H9 (cell line): Measurements from ENCODE around the gene ECEL1. TPM values are rescaled to one million over a fixed set of nuclear protein-coding genes. Genes with fewer than 3 reads are reported as not detected.
"Not testable (repeated sequence)": the region's sequence is repeated elsewhere in the genome, so short reads cannot be mapped to it uniquely, and the experiment has no call there.

Experiments used
- DNase-seq: peaks from one replicate; pipeline ENCODE4 v3.0.0-alpha.2; 2017
- H2AFZ ChIP-seq: one replicate; pipeline ENCODE4 v1.6.1; 2013; ENCODE audit warnings: mild to moderate bottlenecking, low read length, control low read depth, moderate library complexity
- H2AK5ac ChIP-seq: 2 replicates; pipeline ENCODE4 v1.6.1; 2013; ENCODE audit warnings: low read length, control low read depth, mixed read lengths; ENCODE audit not compliant: insufficient read length
- H2BK120ac ChIP-seq: one replicate; pipeline ENCODE4 v1.6.1; 2013; ENCODE audit warnings: low read depth, mild to moderate bottlenecking, low read length, control low read depth, inconsistent platforms; ENCODE audit not compliant: poor library complexity, severe bottlenecking
- H2BK12ac ChIP-seq: 2 replicates; pipeline ENCODE4 v1.6.1; 2013; ENCODE audit warnings: low read length, control low read depth, mixed read lengths, low read depth; ENCODE audit not compliant: insufficient read length
- H2BK15ac ChIP-seq: 2 replicates; pipeline ENCODE4 v1.6.1; 2013; ENCODE audit warnings: low read depth, low read length, control low read depth
- H2BK20ac ChIP-seq: one replicate; pipeline ENCODE4 v1.6.1; 2013; ENCODE audit warnings: low read depth, mild to moderate bottlenecking, low read length, control low read depth, inconsistent platforms; ENCODE audit not compliant: poor library complexity, severe bottlenecking
- H2BK5ac ChIP-seq: 2 replicates; pipeline ENCODE4 v1.6.1; 2013; ENCODE audit warnings: low read length, control low read depth, mixed read lengths; ENCODE audit not compliant: insufficient read length
- H3K14ac ChIP-seq: 2 replicates; pipeline ENCODE4 v1.6.1; 2013; ENCODE audit warnings: low read length, control low read depth; ENCODE audit not compliant: insufficient read depth
- H3K18ac ChIP-seq: 2 replicates; pipeline ENCODE4 v1.6.1; 2013; ENCODE audit warnings: low read depth, mild to moderate bottlenecking, mixed read lengths, low read length, control low read depth; ENCODE audit not compliant: insufficient read length
- H3K23ac ChIP-seq: 2 replicates; pipeline ENCODE4 v1.6.1; 2013; ENCODE audit warnings: low read length, control low read depth, mixed read lengths, low read depth; ENCODE audit not compliant: insufficient read length
- H3K23me2 ChIP-seq: 2 replicates; pipeline ENCODE4 v1.6.1; 2013; ENCODE audit warnings: low read depth, mild to moderate bottlenecking, mixed read lengths, low read length, control low read depth; ENCODE audit not compliant: insufficient read length, poor library complexity, severe bottlenecking
- H3K27ac ChIP-seq: 2 replicates; pipeline ENCODE4 v1.5.1; 2013; ENCODE audit warnings: low read length, control low read depth, mixed read lengths, low read depth; ENCODE audit not compliant: insufficient read length
- H3K27me3 ChIP-seq: 2 replicates; pipeline ENCODE4 v1.6.1; 2013; ENCODE audit warnings: low read length, control low read depth, inconsistent platforms; ENCODE audit not compliant: insufficient read depth
- H3K4ac ChIP-seq: 2 replicates; pipeline ENCODE4 v1.6.1; 2013; ENCODE audit warnings: low read depth, mild to moderate bottlenecking, control low read depth, inconsistent platforms, low read length, moderate library complexity
- H3K4me1 ChIP-seq: 2 replicates; pipeline ENCODE4 v1.6.1; 2013; ENCODE audit warnings: low read length, control low read depth, inconsistent platforms; ENCODE audit not compliant: insufficient read depth
- H3K4me2 ChIP-seq: 2 replicates; pipeline ENCODE4 v1.6.1; 2013; ENCODE audit warnings: low read length, control low read depth, mixed read lengths; ENCODE audit not compliant: insufficient read length, insufficient read depth
- H3K56ac ChIP-seq: 2 replicates; pipeline ENCODE4 v1.6.1; 2013; ENCODE audit warnings: low read depth, mild to moderate bottlenecking, mixed read lengths, low read length, control low read depth; ENCODE audit not compliant: insufficient read length
- H3K79me1 ChIP-seq: 2 replicates; pipeline ENCODE4 v1.6.1; 2013; ENCODE audit warnings: low read depth, mild to moderate bottlenecking, moderate library complexity, low read length, control low read depth, inconsistent platforms; ENCODE audit not compliant: insufficient read depth, poor library complexity, severe bottlenecking
- H3K79me2 ChIP-seq: 2 replicates; pipeline ENCODE4 v1.6.1; 2013; ENCODE audit warnings: low read length, control low read depth, inconsistent platforms; ENCODE audit not compliant: insufficient read depth
- H3K9ac ChIP-seq: 2 replicates; pipeline ENCODE4 v1.6.1; 2013; ENCODE audit warnings: low read length, control low read depth, mixed read lengths; ENCODE audit not compliant: insufficient read length; ENCODE audit errors: extremely low read depth
- H3K9me3 ChIP-seq: one replicate; pipeline ENCODE4 v1.6.1; 2013; ENCODE audit warnings: low read depth, low read length, inconsistent platforms; ENCODE audit not compliant: control insufficient read depth
- H3T11ph ChIP-seq: one replicate; pipeline ENCODE4 v1.6.1; 2013; ENCODE audit warnings: mild to moderate bottlenecking, low read length, control low read depth, inconsistent platforms
- H4K20me1 ChIP-seq: one replicate; pipeline ENCODE4 v1.6.1; 2013; ENCODE audit not compliant: control insufficient read depth, insufficient read length, insufficient read depth
- H4K5ac ChIP-seq: 2 replicates; pipeline ENCODE4 v1.6.1; 2013; ENCODE audit warnings: low read depth, mild to moderate bottlenecking, mixed read lengths, low read length, control low read depth; ENCODE audit not compliant: insufficient read length
- H4K8ac ChIP-seq: replicated peaks from 2 replicates; pipeline ENCODE4 v1.6.1; 2013; ENCODE audit warnings: low read length, control low read depth, mixed read lengths, low read depth; ENCODE audit not compliant: insufficient read length
- H4K91ac ChIP-seq: 2 replicates; pipeline ENCODE4 v1.6.1; 2013; ENCODE audit warnings: low read depth, mild to moderate bottlenecking, moderate library complexity, mixed read lengths, low read length, control low read depth; ENCODE audit not compliant: insufficient read length
- H3K27ac Mint-ChIP-seq, 3 experiments: 2 replicates in 2 of 3; 3 replicates in 1 of 3; pipeline ENCODE4 v1.8.0; 2020 to 2021; ENCODE audit warnings: mixed read lengths in 3 of 3, mild to moderate bottlenecking in 1 of 3, moderate library complexity in 1 of 3
- H3K27me3 Mint-ChIP-seq: 2 replicates; pipeline ENCODE4 v1.8.0; 2021; ENCODE audit warnings: low read depth, mild to moderate bottlenecking, moderate library complexity, mixed read lengths
- H3K36me3 Mint-ChIP-seq, 3 experiments: 2 replicates in 2 of 3; 3 replicates in 1 of 3; pipeline ENCODE4 v1.8.0; 2020 to 2021; ENCODE audit warnings: low read depth in 3 of 3, mixed read lengths in 3 of 3; ENCODE audit not compliant: insufficient read depth in 1 of 3
- H3K4me1 Mint-ChIP-seq, 2 experiments: 2 replicates each; pipeline ENCODE4 v1.8.0; 2020; ENCODE audit warnings: mixed read lengths in 2 of 2
- H3K4me3 Mint-ChIP-seq, 2 experiments: 2 replicates in 1 of 2; 3 replicates in 1 of 2; pipeline ENCODE4 v1.8.0; 2020 to 2021; ENCODE audit warnings: mild to moderate bottlenecking in 2 of 2, mixed read lengths in 2 of 2, moderate library complexity in 1 of 2
- H3K9me3 Mint-ChIP-seq, 2 experiments: 2 replicates in 1 of 2; 3 replicates in 1 of 2; pipeline ENCODE4 v1.8.0; 2020; ENCODE audit warnings: mild to moderate bottlenecking in 2 of 2, mixed read lengths in 2 of 2, moderate library complexity in 1 of 2
- WGBS: extraction: QIAGEN DNeasy Blood & Tissue Kit; methylation state at CpG from one replicate; pipeline ENCODE4 v1.1.7; 2013; ENCODE audit warnings: missing lambda C conversion rate, low lambda C conversion rate, mixed read lengths; ENCODE audit not compliant: insufficient read length; ENCODE audit errors: extremely low coverage; 5-methylcytosine and 5-hydroxymethylcytosine counted together
- total RNA-seq: library from RNA; stranded (reverse); gene quantifications from 2 replicates; pipeline ENCODE4 v1.2.1, GENCODE V29; 2021
- TF ChIP-seq, protein P1 (sequence below): fragments of 200-600 bp; sonication (generic); conservative IDR thresholded peaks from 3 replicates; pipeline ENCODE4 v1.8.0; 2021; ENCODE audit warnings: antibody characterized with exemption, mild to moderate bottlenecking

ECEL1 gene
- total RNA-seq, 1 experiment from 2014 or later, result 8.4 TPM

DNA sequence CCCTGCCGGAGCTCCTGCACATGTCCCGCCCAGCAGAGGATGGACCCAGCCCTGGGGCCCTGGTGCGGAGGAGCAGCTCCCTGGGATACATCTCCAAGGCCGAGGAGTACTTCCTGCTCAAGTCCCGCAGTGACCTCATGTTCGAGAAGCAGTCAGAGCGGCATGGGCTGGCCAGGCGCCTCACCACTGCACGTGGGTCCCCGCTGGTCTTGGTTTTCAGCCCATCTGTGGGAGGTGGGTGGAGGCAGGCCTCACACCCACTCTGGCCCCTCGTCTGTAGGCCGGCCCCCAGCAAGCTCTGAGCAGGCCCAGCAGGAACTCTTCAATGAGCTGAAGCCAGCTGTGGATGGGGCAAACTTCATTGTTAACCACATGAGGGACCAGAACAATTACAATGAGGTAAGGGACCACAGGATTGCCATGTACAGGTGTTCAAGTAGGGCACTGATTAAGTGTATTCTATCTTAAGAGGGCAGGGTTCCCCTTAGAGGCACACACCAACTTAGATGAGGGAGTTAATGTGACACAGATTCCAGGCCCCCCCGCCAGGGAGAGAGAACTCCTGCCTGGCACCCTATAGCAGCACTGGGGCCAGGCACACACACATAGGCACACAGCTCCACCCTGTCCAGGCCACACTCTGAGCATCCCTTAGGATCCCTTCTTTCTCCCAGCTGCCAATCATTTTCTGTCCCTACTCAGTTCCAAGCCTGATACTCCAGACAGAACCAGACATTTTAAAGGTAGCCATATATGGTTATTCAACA, 46.5 kb upstream of the ECEL1 start:
- peaks cover 25 to 34% of the 10 kb centered on the region in 2 experiments for H3K4me1 Mint-ChIP-seq
- no peak for DNase-seq
- no peak overlapping the region for H3K18ac ChIP-seq
- no peaks in the 10 kb centered on the region for H3K79me1 ChIP-seq
- no peak overlapping the region for H3K4me2 ChIP-seq
- no peaks in the 10 kb centered on the region for H3K9me3 ChIP-seq
- no peaks in the 10 kb centered on the region for H3K27me3 ChIP-seq
- no peak overlapping the region for H4K5ac ChIP-seq
- no peak overlapping the region for H2BK12ac ChIP-seq
- H3K9me3 Mint-ChIP-seq, result peaks cover 4 to 8% of the 10 kb centered on the region in 2 experiments; a peak in 4 of 5 replicates
- H3K56ac ChIP-seq, result no peak overlapping the region
- no peak overlapping the region for H2BK5ac ChIP-seq
- no peak overlapping the region for H2BK15ac ChIP-seq
- H3K4me3 Mint-ChIP-seq, result no peak overlapping the region
- no peak overlapping the region for H3K14ac ChIP-seq
- H3K27ac ChIP-seq, result no peak overlapping the region
- H3K4me1 ChIP-seq, result peaks cover 4% of the 10 kb centered on the region; the same call in 1 of the 2 replicates
- no peak overlapping the region for H4K8ac ChIP-seq
- no peak overlapping the region for H3T11ph ChIP-seq
- no peaks in the 10 kb centered on the region for H3K23me2 ChIP-seq
- no peak overlapping the region for H3K23ac ChIP-seq
- H4K91ac ChIP-seq, result no peak overlapping the region
- H2BK120ac ChIP-seq, result no peak overlapping the region
- no peak overlapping the region for H2AFZ ChIP-seq
- no peak overlapping the region for H2AK5ac ChIP-seq
- no CpG with 5 or more reads among the region's 13 CpGs for WGBS
- peaks cover 0 to 3% (median 0%) of the 10 kb centered on the region in 3 experiments; a peak in 1 of 7 replicates for H3K36me3 Mint-ChIP-seq
- H3K4ac ChIP-seq, result no peak overlapping the region
- H3K9ac ChIP-seq, result no peak overlapping the region
- no peak overlapping the region for H2BK20ac ChIP-seq
- peaks cover 21% of the 10 kb centered on the region for H3K27me3 Mint-ChIP-seq
- no peaks in the 10 kb centered on the region for H3K79me2 ChIP-seq
- TF ChIP-seq, protein P1, sequence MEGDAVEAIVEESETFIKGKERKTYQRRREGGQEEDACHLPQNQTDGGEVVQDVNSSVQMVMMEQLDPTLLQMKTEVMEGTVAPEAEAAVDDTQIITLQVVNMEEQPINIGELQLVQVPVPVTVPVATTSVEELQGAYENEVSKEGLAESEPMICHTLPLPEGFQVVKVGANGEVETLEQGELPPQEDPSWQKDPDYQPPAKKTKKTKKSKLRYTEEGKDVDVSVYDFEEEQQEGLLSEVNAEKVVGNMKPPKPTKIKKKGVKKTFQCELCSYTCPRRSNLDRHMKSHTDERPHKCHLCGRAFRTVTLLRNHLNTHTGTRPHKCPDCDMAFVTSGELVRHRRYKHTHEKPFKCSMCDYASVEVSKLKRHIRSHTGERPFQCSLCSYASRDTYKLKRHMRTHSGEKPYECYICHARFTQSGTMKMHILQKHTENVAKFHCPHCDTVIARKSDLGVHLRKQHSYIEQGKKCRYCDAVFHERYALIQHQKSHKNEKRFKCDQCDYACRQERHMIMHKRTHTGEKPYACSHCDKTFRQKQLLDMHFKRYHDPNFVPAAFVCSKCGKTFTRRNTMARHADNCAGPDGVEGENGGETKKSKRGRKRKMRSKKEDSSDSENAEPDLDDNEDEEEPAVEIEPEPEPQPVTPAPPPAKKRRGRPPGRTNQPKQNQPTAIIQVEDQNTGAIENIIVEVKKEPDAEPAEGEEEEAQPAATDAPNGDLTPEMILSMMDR, result no peak
- H4K20me1 ChIP-seq, result no peaks in the 10 kb centered on the region
- H3K27ac Mint-ChIP-seq, result peak overlapping the region in 1 of 3 experiments; percentile 27; a peak in 1 of 7 replicates

- not testable (repeated sequence) for H3K23ac ChIP-seq, H2BK20ac ChIP-seq
These were observed 45.2 kb upstream of the ECEL1 start for GRCh38 chr2:232532821-232533220.

More at GRCh38 chr2:232532821-232533220, 45.2 kb upstream of the ECEL1 start:
- H3K4me3 Mint-ChIP-seq, H3K18ac ChIP-seq, H3K14ac ChIP-seq, H3K4me1 ChIP-seq, H3K9me3 Mint-ChIP-seq, H3K9me3 ChIP-seq, H3T11ph ChIP-seq, H3K27ac Mint-ChIP-seq, H2BK5ac ChIP-seq, H4K5ac ChIP-seq, H2BK15ac ChIP-seq, H3K56ac ChIP-seq, DNase-seq, H2BK120ac ChIP-seq, H4K20me1 ChIP-seq, H2AK5ac ChIP-seq, H3K4me2 ChIP-seq, H2BK12ac ChIP-seq, H3K27me3 ChIP-seq, H3K79me2 ChIP-seq, H3K27ac ChIP-seq, H3K36me3 Mint-ChIP-seq, H2AFZ ChIP-seq, H3K4ac ChIP-seq, H3K79me1 ChIP-seq, H4K91ac ChIP-seq, H4K8ac ChIP-seq, H3K23me2 ChIP-seq, H3K9ac ChIP-seq: not testable (repeated sequence)
- Mint-ChIP-seq H3K27me3 (peaks cover 32% of the 10 kb centered on the region), H3K4me1 (peaks cover 13 to 23% of the 10 kb centered on the region in 2 experiments)
- no CpG with 5 or more reads among the region's 7 CpGs for WGBS
